D341Med (cell line): Measurements from ENCODE around the gene ABLIM2.

Experiments
- DNase-seq: peaks from one replicate; pipeline ENCODE4 v3.0.0; 2012; ENCODE audit warnings: low spot score

The ABLIM2 gene

DNA sequence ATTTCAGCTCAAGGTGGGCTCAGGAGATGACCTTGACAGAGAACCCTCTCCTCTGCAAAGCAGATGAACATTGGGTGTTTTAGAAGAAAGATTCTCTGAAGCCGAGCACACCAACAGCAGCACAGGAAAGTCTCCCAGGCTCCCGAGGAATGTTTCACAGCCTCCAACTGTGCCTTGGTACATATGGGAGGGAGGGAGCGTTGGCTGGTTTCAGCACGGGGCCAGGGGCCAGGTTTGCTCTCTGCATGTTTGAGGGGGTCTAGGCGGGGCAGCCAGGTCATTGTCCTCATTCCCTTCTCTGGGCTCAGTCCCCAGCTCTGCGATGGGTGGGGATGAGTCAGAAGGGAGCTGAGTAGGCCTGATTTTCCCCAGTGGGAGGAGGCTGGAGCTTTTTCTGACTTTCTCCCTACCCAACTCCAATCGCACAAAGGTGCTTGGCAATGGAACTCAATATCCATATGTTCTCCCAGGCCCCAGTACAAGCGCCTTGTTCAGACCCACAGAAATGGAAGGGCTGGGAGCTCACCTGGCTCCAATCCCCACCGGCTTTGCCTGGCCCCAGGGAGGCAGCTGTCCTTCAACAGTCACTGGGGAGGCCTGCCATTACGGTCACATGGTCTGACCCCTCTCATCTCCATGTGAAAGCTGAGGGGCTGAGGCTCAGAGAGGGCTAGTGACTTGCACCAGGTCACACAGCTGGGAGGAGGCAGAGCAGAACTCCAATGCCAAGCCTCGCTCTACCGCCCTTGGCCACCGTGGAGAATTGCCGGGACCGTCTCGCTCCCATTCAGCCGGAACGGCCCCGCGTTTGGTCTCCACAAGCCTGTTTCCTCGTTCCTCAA, 110.6 kb downstream of the ABLIM2 start:
- DNase-seq = no peak

DNA sequence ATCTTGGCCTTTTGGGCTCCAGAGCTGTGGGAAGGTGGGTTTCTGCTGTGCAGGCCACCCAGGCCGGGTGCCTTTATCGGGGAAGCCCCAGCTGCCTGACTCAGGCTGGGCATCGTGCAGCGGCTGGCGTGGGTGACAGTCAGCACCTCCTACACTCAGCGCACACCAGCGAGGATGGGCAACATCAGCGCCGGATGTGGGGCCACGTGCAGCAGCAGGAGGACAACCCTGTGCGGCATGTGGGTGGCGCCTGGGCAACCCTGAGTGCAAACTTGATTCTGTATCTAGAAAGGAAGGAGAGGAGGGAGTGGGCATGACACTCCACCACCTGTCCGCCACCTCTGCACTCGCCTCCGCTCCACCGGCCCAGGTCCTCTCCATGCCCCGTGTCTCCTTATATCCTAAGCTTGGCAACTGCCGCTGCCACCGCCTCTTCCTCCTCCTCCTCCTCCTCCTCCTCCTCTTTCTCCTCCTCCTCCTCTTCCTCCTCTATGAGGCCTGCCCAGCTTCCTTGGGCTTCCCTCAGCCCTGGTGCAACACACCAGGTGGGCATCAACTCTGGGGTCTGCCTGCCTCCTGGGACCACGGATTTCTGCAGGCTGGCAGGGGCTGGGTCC, 111.6 kb downstream of the ABLIM2 start:
- no peak for DNase-seq

DNA sequence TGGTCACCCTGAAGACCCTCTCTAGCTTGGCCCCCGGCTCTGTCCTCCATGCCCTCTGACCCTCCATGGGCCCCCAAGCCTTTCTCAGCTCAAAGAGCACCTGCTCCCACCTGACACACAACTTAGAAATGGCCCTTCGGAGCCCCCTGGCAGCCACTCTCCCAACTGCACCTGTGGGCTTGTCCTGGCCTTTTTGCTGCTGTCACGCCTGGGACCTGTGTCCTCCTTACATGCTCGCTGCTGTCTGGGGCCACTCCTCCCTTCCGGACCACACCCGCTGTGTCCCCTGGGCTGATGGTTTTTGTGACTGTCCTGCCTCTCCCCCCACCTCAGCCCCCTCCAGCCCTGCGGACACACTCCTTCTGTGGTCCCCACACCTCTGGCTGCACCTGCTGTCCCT, 112.7 kb downstream of the ABLIM2 start:
- no peak for DNase-seq

DNA sequence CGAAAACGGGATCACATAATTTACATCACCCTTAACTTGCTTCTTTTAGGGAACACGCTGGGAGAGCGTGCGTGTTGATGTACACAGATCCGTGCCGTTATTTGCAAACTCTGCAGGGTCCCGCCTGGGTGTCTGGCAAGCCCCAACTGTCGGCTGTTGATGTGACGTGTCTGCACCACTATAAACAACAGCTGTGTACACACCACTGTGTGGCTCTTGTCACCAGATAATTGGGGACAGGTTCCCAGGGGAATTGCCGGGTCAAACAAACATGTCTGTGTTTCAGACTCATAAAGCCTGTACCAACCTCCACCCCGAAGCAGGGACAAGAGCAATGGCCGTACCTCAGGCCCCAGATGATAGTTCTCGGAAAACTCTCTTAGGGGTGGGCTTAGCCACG, 113.9 kb downstream of the ABLIM2 start:
- DNase-seq = peak; percentile 71

DNA sequence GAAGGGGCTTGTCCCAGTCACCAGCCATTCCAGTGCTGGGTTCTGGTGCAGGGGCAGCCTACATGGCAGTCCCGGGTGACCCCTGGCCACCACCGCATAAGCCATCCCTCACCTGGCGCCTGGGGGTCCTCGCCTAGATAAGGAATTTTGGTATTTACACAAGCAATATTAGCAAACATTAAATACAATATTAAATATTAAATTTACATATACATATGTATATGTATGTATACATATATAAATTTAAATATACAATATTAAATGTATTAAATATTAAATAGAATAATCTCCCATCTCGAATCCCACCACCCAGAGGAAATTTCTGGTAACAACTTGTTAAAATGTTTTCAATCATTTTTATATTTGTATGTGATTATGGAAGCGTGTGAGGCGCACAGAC, 114.4 kb downstream of the ABLIM2 start:
- no peak for DNase-seq

DNA sequence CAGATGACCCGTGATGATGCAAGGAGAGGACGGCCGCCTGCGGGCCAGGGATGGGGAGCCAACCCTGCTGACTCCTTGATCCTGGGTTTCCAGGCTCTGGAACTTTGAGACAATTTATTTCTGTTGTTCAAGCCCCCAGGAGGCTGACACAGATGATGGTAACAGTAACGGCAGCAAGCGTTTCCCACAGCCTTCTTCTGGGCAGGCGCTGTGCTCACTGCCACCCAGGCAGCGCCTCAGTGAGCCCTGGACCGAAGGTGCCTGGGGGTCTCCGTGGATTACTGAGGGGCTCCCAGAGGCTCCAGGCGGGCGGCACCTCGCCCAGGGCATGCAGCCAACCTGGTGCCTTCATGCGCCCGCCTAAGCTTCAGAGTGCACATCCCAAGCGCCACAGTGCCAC, 115.0 kb downstream of the ABLIM2 start:
- no peak for DNase-seq

DNA sequence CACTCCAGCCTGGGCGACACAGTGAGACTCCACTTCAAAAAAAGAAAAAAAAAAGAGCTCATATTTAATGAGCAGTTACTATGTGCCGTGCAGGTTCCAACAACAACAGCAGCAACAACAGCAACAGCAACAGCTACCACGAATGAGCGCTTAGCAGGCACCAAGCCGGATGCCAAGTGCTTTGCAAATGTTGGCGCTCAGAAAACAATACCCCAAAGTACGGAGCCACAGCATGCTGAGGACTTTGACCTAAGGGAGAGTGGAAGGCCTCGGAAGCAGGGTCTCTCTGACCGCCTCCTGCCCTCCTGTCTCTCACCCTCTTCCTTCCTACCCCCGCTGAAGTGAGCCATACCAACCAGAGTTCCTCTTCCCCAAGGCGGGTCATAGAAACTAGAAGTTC, 116.7 kb downstream of the ABLIM2 start:
- DNase-seq = no peak

DNA sequence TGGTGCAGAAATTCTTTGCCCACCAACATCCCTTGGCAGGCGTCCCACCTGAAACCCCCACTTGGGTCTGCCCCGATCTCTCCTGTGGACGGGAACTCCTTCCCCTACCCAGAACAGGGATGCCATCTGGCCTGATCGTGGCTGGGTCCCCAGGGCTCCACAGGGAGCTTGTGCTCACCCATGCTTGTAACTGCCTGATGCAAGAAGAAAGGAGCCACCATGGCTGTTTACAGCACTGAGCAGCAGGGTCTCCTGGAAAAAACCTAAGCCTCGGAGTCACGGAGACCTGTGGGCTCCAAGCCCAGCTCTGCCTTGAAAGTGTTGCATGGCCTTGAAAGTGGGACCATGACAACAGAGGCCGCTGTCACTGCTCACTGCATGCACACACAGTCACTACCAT, 117.4 kb downstream of the ABLIM2 start:
- DNase-seq = peak; percentile 62

DNA sequence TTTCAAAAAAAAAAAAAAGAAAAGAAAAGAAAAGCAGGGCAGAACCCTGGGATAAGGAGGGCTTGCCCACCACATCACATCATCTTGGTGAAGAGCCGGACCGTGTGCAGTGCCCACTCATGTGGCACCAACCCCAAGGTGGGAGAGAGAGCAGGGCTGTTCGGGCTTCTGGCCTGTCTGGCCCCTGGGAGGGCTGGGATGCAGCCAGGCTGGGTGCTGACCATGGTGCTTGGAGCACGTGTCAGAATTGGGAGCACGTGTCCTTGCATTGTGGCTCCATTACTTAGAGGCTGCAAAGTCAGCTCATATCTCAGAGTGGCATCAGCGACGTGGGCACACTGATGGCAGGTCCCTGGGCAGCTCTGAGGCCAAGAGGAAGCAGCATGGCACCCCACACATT, 118.0 kb downstream of the ABLIM2 start:
- no peak for DNase-seq

DNA sequence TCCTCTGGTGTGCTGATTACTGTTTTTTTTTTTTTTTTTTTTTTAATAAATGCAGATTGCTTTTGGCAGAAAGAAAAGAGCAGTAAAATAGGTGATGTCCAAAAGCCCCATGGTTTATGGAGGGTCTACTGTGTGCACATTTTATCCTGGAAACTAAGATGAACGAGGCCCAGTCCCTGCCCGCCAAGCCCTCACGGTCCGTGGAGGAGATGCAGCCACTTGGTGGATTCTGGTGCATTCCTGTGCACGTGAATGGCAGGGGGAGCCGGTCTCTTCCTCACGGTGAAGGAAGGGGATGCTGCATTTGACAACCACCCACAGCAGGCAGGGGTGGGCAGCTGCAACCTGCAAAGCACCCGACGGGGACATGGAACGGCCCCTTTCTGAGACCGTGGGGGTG, 118.8 kb downstream of the ABLIM2 start:
- DNase-seq = no peak

DNA sequence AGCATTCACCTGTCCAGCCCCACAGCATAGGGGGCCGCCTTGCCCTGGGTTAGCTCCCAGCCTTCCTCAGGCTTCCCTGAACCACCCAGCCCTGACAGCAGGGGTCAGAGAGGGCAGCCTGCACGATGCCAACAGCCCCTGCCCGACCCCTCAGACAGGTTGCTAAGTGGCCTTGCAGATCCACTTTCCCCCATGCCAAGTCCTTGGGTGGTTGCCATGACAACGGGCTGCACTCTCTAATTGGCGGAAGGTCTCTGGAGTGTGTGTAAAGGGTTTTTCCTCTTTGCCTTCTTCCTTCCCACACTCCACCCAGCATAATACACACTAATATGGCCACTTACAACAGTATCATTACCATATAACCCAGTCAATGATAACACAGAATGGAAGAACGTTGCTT, 119.3 kb downstream of the ABLIM2 start:
- no peak for DNase-seq

DNA sequence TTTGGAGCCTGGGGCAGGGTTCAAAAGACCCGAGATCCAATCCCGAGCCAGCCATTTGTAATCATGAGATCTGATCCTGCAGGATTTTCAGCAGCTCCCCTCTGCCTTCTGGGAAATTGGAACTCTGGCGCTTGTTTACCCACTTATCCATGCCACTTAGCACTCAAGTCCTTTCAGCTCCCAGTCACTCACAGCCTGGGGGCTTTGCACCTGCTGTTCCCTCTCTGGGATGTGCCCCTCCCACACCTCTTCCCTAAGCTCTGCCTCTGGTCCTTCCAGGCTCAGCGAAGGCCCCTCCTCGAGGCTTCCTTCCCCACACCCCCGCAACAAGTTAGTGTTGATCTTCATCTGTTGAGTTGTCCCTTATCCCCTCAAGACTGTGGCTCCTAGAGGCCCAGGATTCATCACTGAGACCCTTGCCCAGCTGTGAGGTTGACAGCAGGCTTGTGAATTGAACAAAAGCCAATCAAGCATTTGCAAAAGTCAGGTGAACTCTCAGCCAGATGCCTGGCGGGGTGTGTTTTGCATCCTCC, 119.8 kb downstream of the ABLIM2 start:
- no peak for DNase-seq

DNA sequence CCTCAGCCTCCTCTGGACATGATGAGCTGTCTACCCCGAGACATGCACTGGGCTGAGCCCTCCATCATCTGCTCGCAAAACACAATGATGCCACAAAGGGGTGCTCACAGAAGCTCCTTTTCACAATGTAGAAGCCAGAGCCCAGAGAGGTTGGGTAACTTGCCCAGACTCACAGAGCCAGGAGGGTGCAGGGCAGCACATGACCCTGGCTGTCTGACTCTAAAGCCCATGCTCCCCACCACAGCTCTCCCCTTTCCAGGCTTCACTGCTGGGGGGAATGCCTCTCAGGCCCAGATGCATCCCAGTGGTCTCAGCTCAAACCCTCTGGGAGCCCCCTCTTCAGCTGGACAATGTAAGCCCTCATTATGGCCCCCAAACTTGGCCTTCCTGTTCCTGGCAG, 120.5 kb downstream of the ABLIM2 start:
- no peak for DNase-seq

DNA sequence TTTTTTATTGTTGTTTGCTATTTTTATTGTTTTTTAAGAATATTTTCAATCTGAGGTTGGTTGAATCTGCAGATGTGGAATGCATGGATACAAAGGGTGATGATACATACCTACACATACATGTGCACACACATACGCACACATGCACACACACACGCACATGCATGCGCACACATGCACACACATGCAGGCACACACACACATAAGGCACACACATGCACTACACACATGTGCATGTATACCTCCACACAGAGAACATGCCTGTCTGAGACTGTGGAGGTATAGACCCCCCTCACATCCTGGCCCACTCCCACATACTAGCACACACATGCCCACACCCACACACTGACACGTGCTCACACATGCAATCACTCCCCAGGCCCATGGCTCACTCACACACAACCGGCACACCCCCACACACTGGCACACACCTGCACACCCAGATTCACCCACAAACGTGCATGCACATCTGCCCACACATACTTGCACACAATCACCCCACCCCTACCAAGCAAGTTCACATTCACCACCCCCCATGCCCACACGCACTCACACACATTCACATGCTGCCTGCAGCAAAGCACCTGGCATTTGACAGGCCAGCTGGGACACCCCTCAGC, 121.4 kb downstream of the ABLIM2 start:
- no peak for DNase-seq

DNA sequence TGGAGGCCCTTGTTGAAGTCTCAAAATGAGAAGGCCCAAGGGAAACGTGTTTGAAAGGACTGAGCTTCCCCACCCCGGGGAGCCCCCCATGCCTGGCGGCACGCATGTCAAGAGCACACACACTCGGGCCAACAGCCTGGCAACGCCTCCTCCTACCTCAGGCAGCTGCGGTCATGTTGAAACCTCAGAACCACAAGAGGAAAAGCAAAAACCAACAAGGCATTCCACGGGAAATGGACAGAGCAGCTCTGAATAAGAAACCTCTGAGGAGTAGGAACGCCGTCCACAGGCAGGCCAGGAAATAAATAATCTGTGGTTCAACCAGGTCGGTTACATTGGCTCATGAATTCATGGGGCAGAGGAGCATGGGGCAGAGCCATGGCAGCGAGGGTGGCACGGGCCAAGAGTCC, 123.2 kb downstream of the ABLIM2 start:
- DNase-seq = no peak

DNA sequence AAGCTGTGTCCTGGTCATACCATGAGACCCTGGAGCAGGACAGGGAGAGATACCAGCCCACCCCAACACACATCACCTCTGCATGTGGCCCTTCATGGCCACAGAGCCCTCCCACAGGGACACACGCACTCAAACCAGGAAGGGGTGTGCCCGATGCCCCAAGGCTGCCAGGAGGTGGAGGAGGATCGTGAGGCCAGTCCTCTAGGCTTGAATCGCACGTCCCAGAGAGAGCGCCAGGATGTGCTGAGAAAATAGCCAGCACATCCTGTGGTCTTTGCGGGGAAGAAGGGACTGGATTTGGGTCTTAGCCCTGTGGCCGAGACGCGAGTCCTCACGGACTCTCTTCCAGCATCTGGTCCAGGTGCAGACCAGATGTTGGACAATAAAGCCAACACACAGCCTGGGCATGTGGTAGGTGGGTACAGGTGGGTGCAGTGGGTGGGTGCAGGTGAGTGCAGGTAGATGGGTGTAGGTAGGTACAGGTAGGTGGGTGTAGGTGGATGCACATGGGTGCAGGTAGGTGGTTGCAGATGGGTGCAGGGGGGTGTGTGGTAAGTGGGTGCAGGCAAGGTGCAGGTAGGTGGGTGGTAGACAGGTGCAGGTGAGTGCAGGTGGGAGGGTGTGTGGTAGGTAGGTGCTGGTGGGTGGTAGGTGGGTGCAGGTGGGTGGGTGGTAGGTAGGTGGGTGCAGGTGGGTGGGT, 124.6 kb downstream of the ABLIM2 start:
- no peak for DNase-seq

DNA sequence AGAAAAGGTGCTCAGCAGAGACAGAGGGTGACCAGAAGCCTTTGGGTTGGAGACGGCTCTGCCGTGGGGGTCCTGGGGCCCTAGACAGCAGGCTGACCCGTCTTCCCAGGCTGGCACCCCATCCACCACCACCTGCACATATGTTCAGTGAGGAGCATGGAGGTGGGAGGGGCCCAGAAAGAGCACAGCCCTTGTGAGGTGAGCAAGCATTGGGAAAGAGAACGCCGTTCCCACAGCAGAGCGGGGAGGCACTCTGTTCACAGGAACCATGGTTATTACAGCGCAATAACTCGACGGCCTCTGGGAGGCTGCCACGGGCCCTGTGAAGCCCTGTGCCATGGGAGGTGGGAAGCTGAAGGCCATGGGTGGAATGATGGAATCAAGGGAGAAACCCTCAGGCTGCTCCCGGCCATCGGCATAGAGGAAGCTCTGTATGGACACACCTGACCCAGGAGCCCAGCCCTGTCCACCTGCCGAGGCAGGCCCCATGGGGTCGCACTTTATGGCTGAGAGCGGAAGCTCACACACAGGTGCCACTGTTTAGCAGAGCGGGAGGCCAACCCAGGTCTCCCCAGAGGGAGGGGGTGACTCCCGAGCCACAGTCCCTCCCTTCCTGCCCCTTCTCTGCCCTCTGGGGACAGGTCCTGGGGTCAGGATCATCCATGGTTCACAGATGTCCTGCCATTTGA, 125.4 kb downstream of the ABLIM2 start:
- no peak for DNase-seq

DNA sequence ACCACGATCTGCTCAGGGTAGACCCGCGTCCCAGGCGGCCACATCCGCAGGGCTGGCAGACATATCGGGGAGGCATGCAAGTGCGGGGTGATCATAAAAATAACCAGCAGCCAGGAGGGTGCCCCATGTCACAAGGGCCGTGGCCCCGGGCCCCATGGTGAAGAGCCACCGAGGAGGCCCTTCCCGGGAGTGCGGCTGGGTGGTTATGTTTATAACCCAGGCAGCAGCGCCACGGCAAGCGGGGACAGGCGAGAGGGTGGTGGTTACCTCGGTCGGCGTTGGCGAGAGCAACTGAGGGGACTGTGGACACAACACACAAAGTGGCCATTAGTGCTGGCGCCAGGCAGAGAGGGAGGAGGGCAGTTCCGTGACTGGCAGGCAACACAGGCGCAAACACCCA, 126.2 kb downstream of the ABLIM2 start:
- DNase-seq = no peak

DNA sequence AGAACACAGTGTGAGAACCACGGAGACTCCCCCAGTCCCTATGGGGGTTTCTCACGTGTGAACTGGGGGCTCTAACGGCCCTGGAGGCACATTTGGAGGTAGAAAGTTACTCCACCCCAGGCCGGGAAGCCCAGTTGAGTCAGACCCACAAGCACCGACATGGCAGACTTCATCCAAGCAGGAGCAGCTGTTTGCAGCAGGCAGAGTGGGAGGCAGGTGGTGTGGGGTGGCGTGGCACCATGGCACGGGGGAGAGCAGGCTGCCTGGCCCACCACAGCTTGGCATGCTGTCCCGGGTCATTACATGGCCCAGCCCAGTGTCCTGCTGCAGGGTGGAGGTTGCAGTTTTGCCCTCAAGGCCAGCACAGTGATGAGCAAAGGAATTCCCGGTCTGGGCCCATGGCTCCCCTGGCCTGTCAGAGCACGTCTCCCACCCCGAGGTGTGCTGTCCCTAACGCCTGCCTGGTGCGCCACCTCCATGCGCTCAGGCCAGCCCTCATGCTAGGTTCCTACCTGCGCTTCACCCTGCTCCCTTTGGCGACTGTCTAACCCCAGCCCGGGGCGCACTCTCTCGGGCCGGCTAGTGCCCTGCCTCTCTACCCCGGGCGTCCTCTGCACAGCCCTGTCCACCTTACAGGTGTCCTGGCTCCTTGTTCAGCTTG, 128.4 kb downstream of the ABLIM2 start:
- no peak for DNase-seq

DNA sequence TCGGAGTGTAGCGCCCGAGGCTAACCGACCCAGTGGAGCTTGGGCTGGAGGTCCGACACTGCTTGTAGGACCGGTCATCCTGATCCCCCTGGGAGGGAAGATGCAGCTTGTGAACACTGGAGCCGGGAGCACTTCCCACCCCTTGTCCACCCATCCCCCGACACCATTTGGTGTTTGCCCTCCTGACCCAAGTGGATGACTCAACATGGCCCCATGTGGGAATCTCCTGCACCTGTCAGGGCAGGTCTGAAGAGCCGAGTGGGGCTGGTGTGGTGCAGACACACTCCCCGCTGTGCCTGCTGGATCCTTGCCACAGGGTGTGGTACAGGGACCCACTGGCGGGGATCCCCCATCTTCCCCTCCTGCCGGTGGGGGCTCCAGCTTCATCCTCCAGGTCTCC, 128.9 kb downstream of the ABLIM2 start:
- no peak for DNase-seq

DNA sequence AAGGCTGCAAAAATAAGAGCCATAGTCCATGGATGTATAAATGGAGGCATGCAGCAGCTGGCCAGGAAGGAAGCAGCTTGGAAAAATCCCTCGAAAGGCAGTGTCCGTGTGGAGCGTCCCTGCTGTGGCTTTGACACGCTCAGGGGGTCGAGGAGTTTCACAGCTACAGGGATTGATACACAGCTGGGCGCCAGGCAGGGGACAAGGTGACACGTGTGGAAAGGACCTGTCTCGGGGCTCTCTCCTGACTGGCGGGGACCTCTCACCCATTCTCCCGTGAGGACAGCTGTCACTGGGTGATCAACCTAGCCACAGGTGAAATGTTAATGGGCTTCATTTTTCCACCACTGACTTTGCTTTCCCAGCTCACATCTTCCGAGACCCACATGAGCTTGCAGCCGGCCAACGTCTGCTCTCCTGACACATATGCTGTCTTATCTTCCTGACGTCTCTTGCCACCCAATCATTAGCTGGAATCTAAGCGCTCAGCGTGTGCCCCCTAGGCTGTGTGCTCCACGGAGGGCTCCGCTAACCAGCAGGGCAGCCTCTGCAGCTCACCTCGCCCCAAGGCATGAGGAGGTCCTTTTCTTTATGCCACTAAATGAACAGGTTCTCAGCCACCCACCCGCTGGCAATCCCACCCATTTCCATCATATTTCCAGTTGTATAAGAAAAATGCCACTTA, 129.6 kb downstream of the ABLIM2 start:
- no peak for DNase-seq
